Stomach (tissue), 9 donors: ENCODE results near the gene CHCHD6. TPM values are rescaled to one million over a fixed set of nuclear protein-coding genes. Genes with fewer than 3 reads are reported as not detected.

ENCODE experiments used
- DNase-seq, 2 donors: peaks; one replicate each; pipeline versions ENCODE4 v3.0.0 to v3.0.0-alpha.2; 2013 to 2019
- H3K27ac ChIP-seq, 5 donors: fragments of 200-600 bp in 4 of 5; sonication (generic) in 4 of 5; one replicate each; pipeline ENCODE4 v1.5.1; 2013 to 2019; ENCODE audit warnings: mild to moderate bottlenecking in 1 of 5, moderate library complexity in 1 of 5
- H3K27me3 ChIP-seq, 3 donors: fragments of 200-600 bp; sonication (generic); one replicate each; pipeline ENCODE4 v1.5.1; 2017 to 2019; ENCODE audit warnings: mixed run types in 1 of 3
- H3K36me3 ChIP-seq, 4 donors: fragments of 200-600 bp; sonication (generic); 1 replicate in 3 of 4; 2 replicates in 1 of 4; pipeline ENCODE4 v1.5.1; 2016 to 2019
- H3K4me1 ChIP-seq, 4 donors: fragments of 200-600 bp; sonication (generic); one replicate each; pipeline ENCODE4 v1.5.1; 2016 to 2019
- H3K4me3 ChIP-seq, 4 donors: fragments of 200-600 bp; sonication (generic) in 3 of 4; one replicate each; pipeline ENCODE4 v1.5.1; 2016 to 2019; ENCODE audit warnings: mild to moderate bottlenecking in 1 of 4
- H3K9me3 ChIP-seq, 4 donors: fragments of 200-600 bp; sonication (generic); one replicate each; pipeline ENCODE4 v1.5.1; 2016 to 2019
- EP300 ChIP-seq: sonication (generic); formaldehyde crosslinking; IDR thresholded peaks from one replicate; pipeline ENCODE4 v1.6.1; 2017; ENCODE audit warnings: antibody characterized with exemption
- POLR2A ChIP-seq, 4 donors: fragments of 450-650 bp; IDR thresholded peaks; one replicate each; pipeline ENCODE4 v1.6.1; 2016; ENCODE audit warnings: antibody characterized with exemption in 4 of 4, control low read depth in 2 of 4, mild to moderate bottlenecking in 1 of 4, moderate library complexity in 1 of 4
- POLR2AphosphoS5 ChIP-seq, 3 donors: sonication (generic); formaldehyde crosslinking; IDR thresholded peaks; one replicate each; pipeline ENCODE4 v1.6.1; 2016; ENCODE audit warnings: antibody characterized with exemption in 3 of 3
- WGBS, 5 donors: extraction: QIAGEN DNeasy Blood & Tissue Kit in 3 of 5; methylation state at CpG; one replicate each; pipeline versions ENCODE4 v1.1.5 to v1.1.7; 2013 to 2018; 5-methylcytosine and 5-hydroxymethylcytosine counted together
- intact Hi-C: fragments of 100-400 bp; cut with DNase I; formaldehyde crosslinking; loops from one replicate; pipeline ENCODE4 v1.15.1; 2023; ENCODE audit warnings: low total_unique reads
- polyA plus RNA-seq, 3 donors: library from polyadenylated mRNA; stranded (reverse); fragments of 200-250 nt; gene quantifications; one replicate each; pipeline ENCODE4 v1.2.3, GENCODE V29; 2013
- total RNA-seq, 5 donors: library from RNA; depleted of rRNA; stranded (reverse); fragments of >200 nt; gene quantifications; one replicate each; pipeline versions ENCODE4 v1.1.0 to v1.2.3, GENCODE V29; 2014 to 2016
- TF ChIP-seq, protein P1 (sequence below), 7 experiments: fragments of 450-650 bp in 4 of 7; fragments of 200-600 bp in 3 of 7; sonication (generic) in 3 of 7; IDR thresholded peaks; one replicate each; pipeline ENCODE4 v1.5.1; 2016 to 2019; ENCODE audit warnings: antibody characterized with exemption in 7 of 7, control low read depth in 2 of 7, mild to moderate bottlenecking in 1 of 7
- donor health status: healthy with polysubstance abuse.
- donor health status: Bipolar disorder and iron deficiency.
- donor health status: healthy.

The CHCHD6 gene
- total and polyA plus RNA-seq, 8 donors: 4.0 to 40.8 (median 11.9) TPM; not detected in 1

DNA sequence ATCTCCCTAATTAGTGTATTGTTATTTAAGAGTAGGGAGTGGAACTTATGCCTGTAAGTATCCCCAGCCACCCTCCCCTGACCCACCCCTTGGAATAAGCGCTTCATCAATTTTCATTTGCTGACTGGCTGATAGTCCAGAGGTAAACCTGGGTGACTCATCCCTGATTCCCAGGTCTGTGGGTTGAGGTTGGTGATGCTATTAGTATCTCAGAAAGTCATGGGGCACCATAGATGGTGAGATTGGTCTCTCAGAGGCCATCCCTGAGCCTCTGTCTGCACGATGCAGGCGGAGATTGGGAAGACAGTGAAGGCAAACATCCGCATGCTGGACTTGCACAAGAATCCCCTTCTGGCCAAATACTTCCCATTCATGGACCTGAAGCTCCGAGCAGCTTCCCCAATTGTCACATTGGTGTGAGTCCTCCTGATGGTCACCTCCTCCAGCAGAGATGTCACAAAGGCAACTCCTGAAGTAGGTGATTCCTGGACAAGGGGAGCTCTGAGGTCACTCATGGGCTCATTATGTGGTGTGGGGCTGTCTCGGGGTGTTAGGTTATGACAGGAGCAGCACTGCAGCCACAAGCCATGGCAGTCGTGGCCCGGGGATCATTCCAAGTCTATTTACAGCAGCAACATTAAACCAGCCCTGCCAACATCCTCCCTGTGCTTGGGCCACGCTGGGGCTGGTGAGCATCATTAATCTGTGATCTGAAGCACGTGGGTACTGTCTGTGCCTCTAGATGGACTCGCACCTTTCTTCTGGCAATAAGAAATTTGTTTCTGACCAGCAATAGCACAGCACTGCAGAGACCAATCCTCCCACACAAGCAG, 42.3 kb upstream of the CHCHD6 start:
- TF ChIP-seq POLR2A (IDR thresholded peaks at IDR 0.05): no peak
- H3K36me3 ChIP-seq: no peaks in the 10 kb centered on the region
- peaks cover 0 to 69% (median 20%) of the 10 kb centered on the region in 3 donors for H3K27me3 ChIP-seq
- intact Hi-C loops: no loop called here
- no peaks in the 10 kb centered on the region for H3K4me1 ChIP-seq
- no peak for DNase-seq
- H3K9me3 ChIP-seq: peaks cover 0 to 5% (median 0%) of the 10 kb centered on the region in 4 donors
- 75 to 84% (median 77%) methylated on average over 10 to 11 of the region's 11 CpGs for WGBS, 5 donors
- H3K27ac ChIP-seq: no peak overlapping the region
- H3K4me3 ChIP-seq: no peak overlapping the region

DNA sequence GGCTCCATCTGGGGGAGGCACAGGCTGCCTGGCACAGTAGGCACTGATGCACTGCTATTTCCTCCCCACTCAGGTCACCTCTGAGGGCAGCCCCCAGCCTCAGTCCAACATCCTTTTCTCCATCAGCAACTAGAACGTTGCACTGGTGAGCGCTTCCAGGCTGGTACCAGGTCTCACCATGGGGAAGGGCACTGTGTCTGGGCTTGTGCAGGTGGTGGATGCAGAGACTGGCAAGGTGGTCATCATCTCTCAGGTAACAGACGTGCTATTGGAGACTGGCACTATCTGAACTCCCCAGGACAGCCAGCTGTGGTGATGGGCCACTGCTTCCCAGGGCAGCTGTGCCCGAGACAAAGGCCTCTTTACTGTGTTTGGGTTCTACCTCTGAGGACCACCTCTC, 40.8 kb upstream of the CHCHD6 start:
- intact Hi-C loops: no loop called here
- Histone ChIP-seq H3K4me1 (no peaks in the 10 kb centered on the region), H3K4me3 (no peak overlapping the region), H3K9me3 (peaks cover 0 to 5% (median 0%) of the 10 kb centered on the region in 4 donors), H3K36me3 (no peaks in the 10 kb centered on the region), H3K27ac (no peak overlapping the region), H3K27me3 (peaks cover 0 to 64% (median 20%) of the 10 kb centered on the region in 3 donors)
- DNase-seq: no peak
- TF ChIP-seq, protein P1, sequence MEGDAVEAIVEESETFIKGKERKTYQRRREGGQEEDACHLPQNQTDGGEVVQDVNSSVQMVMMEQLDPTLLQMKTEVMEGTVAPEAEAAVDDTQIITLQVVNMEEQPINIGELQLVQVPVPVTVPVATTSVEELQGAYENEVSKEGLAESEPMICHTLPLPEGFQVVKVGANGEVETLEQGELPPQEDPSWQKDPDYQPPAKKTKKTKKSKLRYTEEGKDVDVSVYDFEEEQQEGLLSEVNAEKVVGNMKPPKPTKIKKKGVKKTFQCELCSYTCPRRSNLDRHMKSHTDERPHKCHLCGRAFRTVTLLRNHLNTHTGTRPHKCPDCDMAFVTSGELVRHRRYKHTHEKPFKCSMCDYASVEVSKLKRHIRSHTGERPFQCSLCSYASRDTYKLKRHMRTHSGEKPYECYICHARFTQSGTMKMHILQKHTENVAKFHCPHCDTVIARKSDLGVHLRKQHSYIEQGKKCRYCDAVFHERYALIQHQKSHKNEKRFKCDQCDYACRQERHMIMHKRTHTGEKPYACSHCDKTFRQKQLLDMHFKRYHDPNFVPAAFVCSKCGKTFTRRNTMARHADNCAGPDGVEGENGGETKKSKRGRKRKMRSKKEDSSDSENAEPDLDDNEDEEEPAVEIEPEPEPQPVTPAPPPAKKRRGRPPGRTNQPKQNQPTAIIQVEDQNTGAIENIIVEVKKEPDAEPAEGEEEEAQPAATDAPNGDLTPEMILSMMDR (IDR thresholded peaks at IDR 0.05): no peak
- TF ChIP-seq POLR2AphosphoS5 (IDR thresholded peaks at IDR 0.05) (no peak), EP300 (no peak), POLR2A (IDR thresholded peaks at IDR 0.05) (no peak)
- 66 to 78% (median 75%) methylated on average over 3 to 4 of the region's 4 CpGs for WGBS, 5 donors

DNA sequence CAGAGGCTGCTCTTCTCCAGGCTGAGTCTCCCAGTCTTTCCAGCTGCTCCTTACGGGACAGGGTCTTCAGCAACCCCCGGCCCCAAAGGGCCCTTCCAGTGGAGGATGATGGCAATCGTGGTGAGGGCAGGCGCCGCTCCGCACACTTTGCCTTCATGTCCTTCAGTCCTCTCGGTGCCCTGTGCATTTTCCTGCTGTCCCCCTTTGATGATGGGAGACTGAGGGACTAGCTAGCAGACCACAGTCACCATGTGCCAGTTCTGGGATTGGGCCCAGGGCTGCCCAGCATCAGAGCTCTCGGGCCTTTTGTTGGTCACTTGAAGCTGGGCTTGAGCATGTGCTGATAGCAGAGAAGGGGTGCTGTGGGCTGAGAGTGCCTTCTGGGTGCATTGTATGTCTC, 40.3 kb upstream of the CHCHD6 start:
- DNase-seq: no peak
- H3K27ac ChIP-seq: no peak overlapping the region
- 83 to 91% (median 89%) methylated on average over 6 to 8 of the region's 8 CpGs for WGBS, 5 donors
- H3K9me3 ChIP-seq: peaks cover 0 to under 1% (median 0%) of the 10 kb centered on the region in 4 donors
- peaks cover 0 to 59% (median 20%) of the 10 kb centered on the region in 3 donors for H3K27me3 ChIP-seq
- intact Hi-C loops: no loop called here
- H3K4me1 ChIP-seq: no peaks in the 10 kb centered on the region
- no peaks in the 10 kb centered on the region for H3K36me3 ChIP-seq
- H3K4me3 ChIP-seq: no peak overlapping the region
- TF ChIP-seq EP300 (no peak), POLR2A (IDR thresholded peaks at IDR 0.05) (no peak), POLR2AphosphoS5 (IDR thresholded peaks at IDR 0.05) (no peak)
- TF ChIP-seq, protein P1 (IDR thresholded peaks at IDR 0.05): no peak

DNA sequence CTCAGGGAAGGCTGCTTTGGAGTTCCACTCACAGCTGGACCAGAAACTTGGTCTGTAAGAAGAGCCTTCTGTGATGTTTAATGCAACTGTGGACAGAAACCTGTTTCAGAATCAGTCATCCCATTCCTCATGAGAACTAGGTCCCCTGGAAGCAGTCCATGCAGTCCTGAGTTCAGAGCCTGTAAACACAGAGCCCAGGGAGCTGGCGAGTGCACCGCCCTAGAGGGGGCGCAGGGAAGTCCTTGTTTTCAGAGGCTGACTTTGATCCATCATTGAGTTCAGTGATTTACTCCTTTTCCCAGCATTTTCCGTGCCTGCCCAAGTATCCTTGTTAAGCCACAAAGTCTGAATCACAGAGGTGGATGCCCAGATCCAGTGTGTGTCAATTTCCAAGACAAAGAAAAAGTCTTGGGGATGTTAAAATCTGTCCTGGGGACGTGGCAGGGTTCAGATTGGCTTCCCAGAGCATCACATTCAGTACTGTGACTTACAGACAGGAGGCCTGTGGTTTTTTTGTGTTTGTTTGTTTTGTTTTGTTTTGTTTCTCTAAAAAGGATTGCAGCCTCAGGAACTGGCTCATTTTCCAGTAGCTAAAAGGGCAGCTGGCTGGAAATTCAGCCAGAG, 39.3 kb upstream of the CHCHD6 start:
- intact Hi-C loops: no loop called here
- H3K4me1 ChIP-seq: no peaks in the 10 kb centered on the region
- no peak overlapping the region for H3K27ac ChIP-seq
- no peaks in the 10 kb centered on the region for H3K9me3 ChIP-seq
- 30 to 67% (median 33%) methylated on average over 5 of the region's 5 CpGs for WGBS, 5 donors
- no peaks in the 10 kb centered on the region for H3K36me3 ChIP-seq
- peaks cover 0 to 50% (median 17%) of the 10 kb centered on the region in 3 donors for H3K27me3 ChIP-seq
- TF ChIP-seq, protein P1 (IDR thresholded peaks at IDR 0.05): no peak
- H3K4me3 ChIP-seq: no peak overlapping the region
- DNase-seq: no peak
